ENCODE measurements around the gene TRIM46.

- TF ChIP-seq EZH2phosphoT487 (IDR thresholded peaks at IDR 0.05; ENCODE audit: low read length) (no peak), CTCF (IDR thresholded peaks at IDR 0.05; ENCODE audit: low read length) (no peak), EZH2 (optimal IDR thresholded peaks at IDR 0.05; ENCODE audit: low read depth, low read length) (no peak)
Observed at GRCh38 chr1:155160128-155160527, 13.5 kb upstream of the TRIM46 start.
